GM23338 (cell line): ENCODE results near the gene LAMTOR1. TPM values are rescaled to one million over a fixed set of nuclear protein-coding genes. Genes with fewer than 3 reads are reported as not detected.

Source experiments
- ATAC-seq: fragments of 200-7000 bp; cut with Tn5 transposase; 3 replicates; pipeline ENCODE4 v1.9.1; 2020
- DNase-seq: peaks from one replicate; pipeline ENCODE4 v3.0.0-alpha.2; 2015; ENCODE audit warnings: low spot score
- H2AFZ ChIP-seq: fragments of 200-600 bp; sonication (generic); 2 replicates; pipeline ENCODE4 v1.8.0; 2016; ENCODE audit warnings: antibody characterized with exemption, mild to moderate bottlenecking, moderate library complexity
- H3F3A ChIP-seq: fragments of 200-600 bp; sonication (generic); replicated peaks from 2 replicates; pipeline ENCODE4 v1.8.0; 2017; ENCODE audit warnings: antibody characterized with exemption, mixed run types, low read depth
- H3K27ac ChIP-seq: fragments of 200-600 bp; sonication (generic); 2 replicates; pipeline ENCODE4 v1.6.1; 2016; ENCODE audit warnings: low read depth
- H3K27me3 ChIP-seq: fragments of 200-600 bp; sonication (generic); 2 replicates; pipeline ENCODE4 v1.8.0; 2016; ENCODE audit warnings: mild to moderate bottlenecking, mixed run types, moderate library complexity; ENCODE audit not compliant: insufficient read depth
- H3K36me3 ChIP-seq: fragments of 200-600 bp; sonication (generic); 2 replicates; pipeline ENCODE4 v1.8.0; 2016; ENCODE audit warnings: mild to moderate bottlenecking; ENCODE audit not compliant: insufficient read depth
- H3K4me1 ChIP-seq: fragments of 200-600 bp; sonication (generic); 2 replicates; pipeline ENCODE4 v1.8.0; 2016; ENCODE audit warnings: mild to moderate bottlenecking, moderate library complexity; ENCODE audit not compliant: insufficient read depth
- H3K4me2 ChIP-seq: fragments of 200-600 bp; sonication (generic); 2 replicates; pipeline ENCODE4 v1.7.1; 2017; ENCODE audit warnings: mixed run types
- H3K4me3 ChIP-seq: fragments of 200-600 bp; sonication (generic); 2 replicates; pipeline ENCODE4 v1.6.1; 2016; ENCODE audit warnings: mixed run types
- H3K79me2 ChIP-seq: fragments of 200-600 bp; sonication (generic); replicated peaks from 2 replicates; pipeline ENCODE4 v1.8.0; 2017; ENCODE audit warnings: mild to moderate bottlenecking; ENCODE audit not compliant: insufficient read depth
- H3K9me2 ChIP-seq: fragments of 200-600 bp; sonication (generic); 2 replicates; pipeline ENCODE4 v1.8.0; 2017; ENCODE audit not compliant: insufficient read depth
- H4K20me1 ChIP-seq: fragments of 200-600 bp; sonication (generic); replicated peaks from 2 replicates; pipeline ENCODE4 v1.8.0; 2017; ENCODE audit warnings: mild to moderate bottlenecking; ENCODE audit not compliant: insufficient read depth
- H3K27ac Mint-ChIP-seq: 2 replicates; pipeline ENCODE4 v1.8.0; 2020; ENCODE audit warnings: inconsistent platforms, mild to moderate bottlenecking, moderate library complexity, mixed read lengths
- H3K27me3 Mint-ChIP-seq: 3 replicates; pipeline ENCODE4 v1.8.0; 2022; ENCODE audit warnings: low read depth, mild to moderate bottlenecking, moderate library complexity, mixed read lengths, inconsistent platforms; ENCODE audit not compliant: insufficient read depth, poor library complexity
- H3K36me3 Mint-ChIP-seq: 3 replicates; pipeline ENCODE4 v1.8.0; 2021; ENCODE audit warnings: low read depth, mild to moderate bottlenecking, inconsistent platforms, moderate library complexity, mixed read lengths
- H3K4me1 Mint-ChIP-seq: 3 replicates; pipeline ENCODE4 v1.8.0; 2020; ENCODE audit warnings: mild to moderate bottlenecking, inconsistent platforms, mixed read lengths
- H3K4me3 Mint-ChIP-seq: 3 replicates; pipeline ENCODE4 v1.8.0; 2021; ENCODE audit warnings: moderate library complexity, mild to moderate bottlenecking, inconsistent platforms, mixed read lengths
- H3K9me3 Mint-ChIP-seq: 3 replicates; pipeline ENCODE4 v1.8.0; 2020; ENCODE audit warnings: moderate library complexity, mild to moderate bottlenecking, inconsistent platforms, mixed read lengths
- STAT1 ChIP-seq: IDR thresholded peaks from one replicate; pipeline ENCODE4 v1.6.1; 2016; ENCODE audit warnings: antibody characterized with exemption; ENCODE audit not compliant: unreplicated experiment
- ZNF114 ChIP-seq: fragments of 250-450 bp; sonication (Bioruptor Pico); IDR thresholded peaks from 2 replicates; pipeline ENCODE4 v1.5.0; 2020; ENCODE audit warnings: mild to moderate bottlenecking, moderate library complexity
- ZNF462 ChIP-seq: fragments of 250-450 bp; sonication (Bioruptor Pico); IDR thresholded peaks from 2 replicates; pipeline ENCODE4 v1.5.0; 2020; ENCODE audit warnings: mild to moderate bottlenecking, moderate library complexity
- polyA plus RNA-seq: library from polyadenylated mRNA; unstranded; fragments of >200 nt; fragmentation: Nextera tagmentation; extraction: Ambion mirVana; gene quantifications from 2 replicates; pipeline ENCODE4 v1.2.1, GENCODE V29; 2016
- total RNA-seq: library from RNA; depleted of rRNA; stranded (reverse); fragments of >200 nt; shearing (Covaris generic); gene quantifications from 2 replicates; pipeline ENCODE4 v1.2.3, GENCODE V29; 2014
- TF ChIP-seq, protein P1 (sequence below): IDR thresholded peaks from one replicate; pipeline ENCODE4 v1.6.1; 2018; ENCODE audit warnings: antibody characterized with exemption; ENCODE audit not compliant: unreplicated experiment

Gene LAMTOR1
- total and polyA plus RNA-seq, 2 experiments from 2014 or later: 112 to 157 TPM

- no peaks in the 10 kb centered on the region for H3F3A ChIP-seq
- peaks cover 58% of the 10 kb centered on the region for H3K79me2 ChIP-seq
- H4K20me1 ChIP-seq: peaks cover 27% of the 10 kb centered on the region
- H3K36me3 ChIP-seq: no peaks in the 10 kb centered on the region; the same call in 1 of the 2 replicates
- no peaks in the 10 kb centered on the region for H3K9me3 Mint-ChIP-seq
- DNase-seq (no peak), ATAC-seq (no peak)
- no peak overlapping the region for H3K27ac Mint-ChIP-seq
- H3K27me3 ChIP-seq: no peaks in the 10 kb centered on the region
- no peak overlapping the region for H2AFZ ChIP-seq
- no peaks in the 10 kb centered on the region for H3K9me2 ChIP-seq
- H3K4me2 ChIP-seq: no peak overlapping the region
- H3K4me3 ChIP-seq: no peak overlapping the region
- peaks cover 9% of the 10 kb centered on the region for H3K36me3 Mint-ChIP-seq
- H3K4me3 Mint-ChIP-seq: no peak overlapping the region
- peaks cover 3% of the 10 kb centered on the region for H3K27me3 Mint-ChIP-seq
- no peak overlapping the region for H3K27ac ChIP-seq
- peaks cover 8% of the 10 kb centered on the region; the same call in 1 of the 2 replicates for H3K4me1 ChIP-seq
- TF ChIP-seq, protein P1, sequence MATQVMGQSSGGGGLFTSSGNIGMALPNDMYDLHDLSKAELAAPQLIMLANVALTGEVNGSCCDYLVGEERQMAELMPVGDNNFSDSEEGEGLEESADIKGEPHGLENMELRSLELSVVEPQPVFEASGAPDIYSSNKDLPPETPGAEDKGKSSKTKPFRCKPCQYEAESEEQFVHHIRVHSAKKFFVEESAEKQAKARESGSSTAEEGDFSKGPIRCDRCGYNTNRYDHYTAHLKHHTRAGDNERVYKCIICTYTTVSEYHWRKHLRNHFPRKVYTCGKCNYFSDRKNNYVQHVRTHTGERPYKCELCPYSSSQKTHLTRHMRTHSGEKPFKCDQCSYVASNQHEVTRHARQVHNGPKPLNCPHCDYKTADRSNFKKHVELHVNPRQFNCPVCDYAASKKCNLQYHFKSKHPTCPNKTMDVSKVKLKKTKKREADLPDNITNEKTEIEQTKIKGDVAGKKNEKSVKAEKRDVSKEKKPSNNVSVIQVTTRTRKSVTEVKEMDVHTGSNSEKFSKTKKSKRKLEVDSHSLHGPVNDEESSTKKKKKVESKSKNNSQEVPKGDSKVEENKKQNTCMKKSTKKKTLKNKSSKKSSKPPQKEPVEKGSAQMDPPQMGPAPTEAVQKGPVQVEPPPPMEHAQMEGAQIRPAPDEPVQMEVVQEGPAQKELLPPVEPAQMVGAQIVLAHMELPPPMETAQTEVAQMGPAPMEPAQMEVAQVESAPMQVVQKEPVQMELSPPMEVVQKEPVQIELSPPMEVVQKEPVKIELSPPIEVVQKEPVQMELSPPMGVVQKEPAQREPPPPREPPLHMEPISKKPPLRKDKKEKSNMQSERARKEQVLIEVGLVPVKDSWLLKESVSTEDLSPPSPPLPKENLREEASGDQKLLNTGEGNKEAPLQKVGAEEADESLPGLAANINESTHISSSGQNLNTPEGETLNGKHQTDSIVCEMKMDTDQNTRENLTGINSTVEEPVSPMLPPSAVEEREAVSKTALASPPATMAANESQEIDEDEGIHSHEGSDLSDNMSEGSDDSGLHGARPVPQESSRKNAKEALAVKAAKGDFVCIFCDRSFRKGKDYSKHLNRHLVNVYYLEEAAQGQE: no peak
- peaks cover 22% of the 10 kb centered on the region for H3K4me1 Mint-ChIP-seq
These were observed 35.8 kb downstream of the LAMTOR1 start for GRCh38 chr11:72067266-72067665.

DNA sequence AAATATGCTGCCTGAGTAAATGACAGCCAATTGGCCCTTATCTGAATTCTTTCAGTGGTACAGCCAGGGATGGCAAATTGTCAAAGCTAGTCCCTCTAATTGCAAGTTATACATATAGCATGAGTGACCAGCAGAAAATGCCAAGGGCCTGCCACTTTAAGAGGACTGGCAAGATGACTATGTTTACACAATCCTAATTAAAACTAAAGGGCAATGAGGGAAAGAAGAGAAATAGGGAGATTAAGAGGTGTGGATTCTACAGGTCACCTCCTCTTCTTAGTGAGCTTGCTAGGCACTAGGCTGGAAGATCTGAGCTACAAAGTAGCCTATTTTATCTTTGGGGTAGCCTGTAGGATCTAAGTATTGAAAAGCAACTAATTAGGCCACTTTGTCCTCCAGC lies 36.2 kb downstream of the LAMTOR1 start:
- TF ChIP-seq ZNF114 (CRISPR knock-in tag): no peak
- TF ChIP-seq ZNF462 (CRISPR knock-in tag): no peak
- TF ChIP-seq STAT1: no peak
- Mint-ChIP-seq H3K4me3 (no peak overlapping the region), H3K36me3 (peaks cover 10% of the 10 kb centered on the region), H3K9me3 (no peaks in the 10 kb centered on the region), H3K4me1 (peaks cover 18% of the 10 kb centered on the region), H3K27ac (no peak overlapping the region), H3K27me3 (peaks cover 2% of the 10 kb centered on the region)
- Histone ChIP-seq H3K27ac (no peak overlapping the region), H3K4me1 (peaks cover 4% of the 10 kb centered on the region; the same call in 1 of the 2 replicates), H3K9me2 (no peaks in the 10 kb centered on the region), H3K4me2 (no peak overlapping the region), H3F3A (no peaks in the 10 kb centered on the region), H2AFZ (no peak overlapping the region), H3K79me2 (peaks cover 54% of the 10 kb centered on the region), H3K36me3 (no peaks in the 10 kb centered on the region; the same call in 1 of the 2 replicates), H3K27me3 (no peaks in the 10 kb centered on the region), H3K4me3 (no peak overlapping the region), H4K20me1 (peaks cover 23% of the 10 kb centered on the region)
- DNase-seq (no peak), ATAC-seq (no peak)
